ENCODE data around the gene CYB561D1.

GRCh38 chr1:109541102-109541501, 47.2 kb downstream of the CYB561D1 start:
- TF ChIP-seq CTCF (IDR thresholded peaks at IDR 0.05): no peak
- TF ChIP-seq POLR2A (IDR thresholded peaks at IDR 0.05): no peak

Data from lower leg skin (tissue), 3 donors.